Measurements from ENCODE around the gene ADAM10.
A peak's percentile ranks its signal among the peaks of the same experiment; 100 is the strongest.

DNA sequence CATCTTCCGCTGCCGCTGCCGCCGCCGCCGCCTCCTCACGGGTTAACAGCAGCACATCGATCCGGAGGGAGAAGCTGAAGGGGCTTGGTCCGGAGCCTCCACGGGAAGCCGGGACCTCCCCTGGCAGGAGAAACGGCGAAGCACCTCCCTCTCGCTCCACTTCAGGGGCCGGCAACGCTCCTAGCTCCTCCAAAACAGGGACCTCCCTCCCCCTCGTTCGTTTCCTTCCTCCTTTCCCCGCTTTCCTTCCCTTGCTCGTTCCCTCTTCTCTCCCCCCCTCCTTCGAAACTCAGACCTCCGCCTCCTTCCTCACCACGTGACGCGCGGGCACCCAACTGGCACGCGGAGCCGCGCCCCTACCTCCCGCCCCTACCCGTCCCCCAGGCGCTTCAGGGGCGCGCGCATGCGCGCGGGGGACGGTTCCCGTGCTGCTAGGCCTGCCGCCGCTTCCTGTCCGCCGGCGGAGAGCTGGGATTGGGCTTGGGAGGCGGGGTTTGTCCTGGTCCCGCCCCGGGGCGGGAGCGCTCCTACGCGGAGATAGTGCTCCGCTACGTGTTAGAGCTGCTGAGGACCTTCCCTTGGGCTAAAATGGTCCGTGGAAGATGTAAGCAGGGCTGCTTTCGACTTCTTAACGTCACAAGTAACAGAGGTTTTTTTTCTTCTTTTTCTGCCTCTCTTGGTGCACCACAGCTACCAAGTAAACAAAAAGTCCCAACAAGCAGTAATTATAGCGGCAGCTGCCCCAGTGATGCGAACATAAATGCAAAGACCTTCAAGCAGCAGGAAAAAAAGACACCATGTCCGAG is at the start of gene ADAM10:
- TF ChIP-seq POLR2A (IDR thresholded peaks at IDR 0.05; ENCODE audit: low read depth, low read length): peak; percentile 83
- peak; percentile 86 for TF ChIP-seq POLR2AphosphoS5 (IDR thresholded peaks at IDR 0.05; ENCODE audit: low read depth, low read length)

Measured in GM12892 (cell line).